SK-N-SH (cell line): ENCODE measurements around the gene WWOX. TPM values are rescaled to one million over a fixed set of nuclear protein-coding genes. Genes with fewer than 3 reads are reported as not detected.

Experiments
- CTCF ChIA-PET: fragments of 300-600, 350-600 bp; formaldehyde crosslinking; extraction: SDS; loops from one replicate; lab custom pipeline; 2021; lab: Yijun Ruan, JAX
- POLR2A ChIA-PET: fragments of 350-600 bp; sonication (Branson Sonifier 250); formaldehyde crosslinking; extraction: SDS; loops from one replicate; lab custom pipeline; 2020; ENCODE audit warnings: antibody characterized with exemption, inconsistent platforms; lab: Yijun Ruan, JAX
- DNase-seq: peaks from one replicate; pipeline ENCODE4 v3.0.0; 2012
- H2AFZ ChIP-seq: fragments of 200-600 bp; sonication (generic); 2 replicates; pipeline ENCODE4 v1.8.1; 2016; ENCODE audit warnings: antibody characterized with exemption, mild to moderate bottlenecking, low read depth
- H3F3A ChIP-seq: fragments of 200-600 bp; sonication (generic); replicated peaks from 2 replicates; pipeline ENCODE3; 2016; ENCODE audit warnings: antibody characterized with exemption, mild to moderate bottlenecking; ENCODE audit not compliant: insufficient read depth
- H3K27ac ChIP-seq, 2 experiments: fragments of 200-500 bp in 1 of 2; fragments of 200-600 bp in 1 of 2; sonication (Bioruptor generic) in 1 of 2; sonication (generic), shearing (Covaris generic) in 1 of 2; 2 replicates each; pipeline versions ENCODE4 v1.5.1 to v1.6.1; 2014 to 2016; ENCODE audit warnings: low read depth in 2 of 2, inconsistent platforms in 1 of 2, low read length in 1 of 2, mild to moderate bottlenecking in 1 of 2, mixed read lengths in 1 of 2
- H3K27me3 ChIP-seq: fragments of 200-600 bp; sonication (generic), shearing (Covaris generic); 2 replicates; pipeline ENCODE4 v1.6.1; 2016; ENCODE audit warnings: mixed run types; ENCODE audit not compliant: insufficient read depth
- H3K36me3 ChIP-seq, 2 experiments: fragments of 200-500 bp in 1 of 2; fragments of 200-600 bp in 1 of 2; sonication (Bioruptor generic) in 1 of 2; sonication (generic) in 1 of 2; replicated peaks in 1 of 2; 2 replicates each; pipeline versions ENCODE3 to v1.5.1; 2014 to 2016; ENCODE audit warnings: low read length in 1 of 2, mild to moderate bottlenecking in 1 of 2; ENCODE audit not compliant: insufficient read depth in 2 of 2, control insufficient read depth in 1 of 2
- H3K4me1 ChIP-seq, 2 experiments: fragments of 200-500 bp in 1 of 2; fragments of 200-600 bp in 1 of 2; sonication (Bioruptor generic) in 1 of 2; sonication (generic), shearing (Covaris generic) in 1 of 2; 2 replicates each; pipeline versions ENCODE4 v1.5.1 to v1.6.1; 2014 to 2016; ENCODE audit warnings: low read depth in 1 of 2, low read length in 1 of 2, mixed run types in 1 of 2; ENCODE audit not compliant: insufficient read depth in 2 of 2, control insufficient read depth in 1 of 2
- H3K4me2 ChIP-seq: fragments of 200-600 bp; sonication (generic), shearing (Covaris generic); 2 replicates; pipeline ENCODE4 v1.6.1; 2017; ENCODE audit warnings: mixed run types
- H3K4me3 ChIP-seq, 2 experiments: fragments of 200-500 bp in 1 of 2; fragments of 200-600 bp in 1 of 2; sonication (Bioruptor generic) in 1 of 2; sonication (generic), shearing (Covaris generic) in 1 of 2; 2 replicates each; pipeline versions ENCODE4 v1.5.1 to v1.8.1; 2014 to 2016; ENCODE audit warnings: low read depth in 2 of 2, inconsistent platforms in 1 of 2, low read length in 1 of 2, mild to moderate bottlenecking in 1 of 2, mixed read lengths in 1 of 2, moderate library complexity in 1 of 2
- H3K79me2 ChIP-seq: fragments of 200-600 bp; sonication (generic); 2 replicates; pipeline ENCODE4 v1.8.1; 2017; ENCODE audit warnings: mild to moderate bottlenecking; ENCODE audit not compliant: insufficient read depth
- H3K9ac ChIP-seq: fragments of 200-600 bp; sonication (generic); 2 replicates; pipeline ENCODE4 v1.6.1; 2017; ENCODE audit warnings: mixed run types
- H3K9me2 ChIP-seq: fragments of 200-600 bp; sonication (generic); 2 replicates; pipeline ENCODE4 v1.6.1; 2017; ENCODE audit warnings: mixed run types
- H3K9me3 ChIP-seq: fragments of 200-600 bp; sonication (generic); 2 replicates; pipeline ENCODE4 v1.6.1; 2017; ENCODE audit warnings: mixed run types, mild to moderate bottlenecking, moderate library complexity
- H4K20me1 ChIP-seq: fragments of 200-600 bp; sonication (generic); 2 replicates; pipeline ENCODE4 v1.6.1; 2017; ENCODE audit warnings: mild to moderate bottlenecking, mixed run types; ENCODE audit not compliant: insufficient read depth
- CHD2 ChIP-seq: fragments of 150-350 bp; IDR thresholded peaks from 2 replicates; pipeline ENCODE4 v1.6.1; 2018; ENCODE audit warnings: low read length; ENCODE audit not compliant: partially characterized antibody
- EP300 ChIP-seq, 2 experiments: IDR thresholded peaks; 2 replicates each; pipeline versions ENCODE4 v1.4.0 to v1.6.1; 2012; ENCODE audit warnings: borderline replicate concordance in 1 of 2, low read depth in 1 of 2, low read length in 1 of 2
- FOXM1 ChIP-seq: IDR thresholded peaks from 2 replicates; pipeline ENCODE4 v1.4.0; 2012; ENCODE audit warnings: low read depth, mild to moderate bottlenecking
- GATA2 ChIP-seq: sonication (generic); formaldehyde crosslinking; IDR thresholded peaks from 2 replicates; pipeline ENCODE4 v1.5.0; 2020; ENCODE audit warnings: mild to moderate bottlenecking, missing genetic modification reagents
- JUND ChIP-seq: IDR thresholded peaks from 2 replicates; pipeline ENCODE4 v1.4.0; 2012
- MEF2A ChIP-seq: IDR thresholded peaks from 2 replicates; pipeline ENCODE4 v1.4.0; 2012; ENCODE audit warnings: low read depth, borderline replicate concordance
- NRF1 ChIP-seq: IDR thresholded peaks from 2 replicates; pipeline ENCODE4 v1.6.1; 2012; ENCODE audit warnings: low read depth, mild to moderate bottlenecking, low read length
- POLR2AphosphoS5 ChIP-seq: IDR thresholded peaks from 2 replicates; pipeline ENCODE4 v1.6.1; 2012; ENCODE audit warnings: low read depth, low read length
- RAD21 ChIP-seq: IDR thresholded peaks from 2 replicates; pipeline ENCODE4 v1.6.1; 2012; ENCODE audit warnings: mild to moderate bottlenecking, low read length
- RFX5 ChIP-seq: IDR thresholded peaks from 2 replicates; pipeline ENCODE4 v1.6.1; 2012; ENCODE audit warnings: mild to moderate bottlenecking, improper control_type of control experiment, low read length
- SIN3A ChIP-seq: IDR thresholded peaks from 2 replicates; pipeline ENCODE4 v1.6.1; 2012; ENCODE audit warnings: low read depth, mild to moderate bottlenecking, low read length, moderate library complexity, borderline replicate concordance
- SMC3 ChIP-seq: IDR thresholded peaks from 2 replicates; pipeline ENCODE4 v1.6.1; 2012; ENCODE audit warnings: low read depth, low read length, improper control_type of control experiment
- TEAD4 ChIP-seq: IDR thresholded peaks from 2 replicates; pipeline ENCODE4 v1.4.0; 2012; ENCODE audit warnings: mild to moderate bottlenecking, borderline replicate concordance; ENCODE audit not compliant: insufficient read depth
- polyA plus RNA-seq, 3 experiments: library from polyadenylated mRNA; depleted of rRNA; stranded (reverse); fragments of >200 nt; gene quantifications; 2 replicates each; pipeline ENCODE4 v1.2.3, GENCODE V29; 2012
- TF ChIP-seq, protein P1 (sequence below): fragments of 150-350 bp; IDR thresholded peaks from 2 replicates; pipeline ENCODE4 v1.6.1; 2017; ENCODE audit warnings: antibody characterized with exemption, low read length, low read depth, borderline replicate concordance
- TF ChIP-seq, protein P2 (sequence below): IDR thresholded peaks from 2 replicates; pipeline ENCODE4 v1.6.1; 2012; ENCODE audit warnings: mild to moderate bottlenecking, low read depth, low read length, moderate library complexity
- TF ChIP-seq, protein P3 (sequence below): IDR thresholded peaks from 2 replicates; pipeline ENCODE4; 2012

Gene WWOX
- polyA plus RNA-seq, 1 of the 3 experiments (the other 2 are of a cell fraction): 10.8 TPM

DNA sequence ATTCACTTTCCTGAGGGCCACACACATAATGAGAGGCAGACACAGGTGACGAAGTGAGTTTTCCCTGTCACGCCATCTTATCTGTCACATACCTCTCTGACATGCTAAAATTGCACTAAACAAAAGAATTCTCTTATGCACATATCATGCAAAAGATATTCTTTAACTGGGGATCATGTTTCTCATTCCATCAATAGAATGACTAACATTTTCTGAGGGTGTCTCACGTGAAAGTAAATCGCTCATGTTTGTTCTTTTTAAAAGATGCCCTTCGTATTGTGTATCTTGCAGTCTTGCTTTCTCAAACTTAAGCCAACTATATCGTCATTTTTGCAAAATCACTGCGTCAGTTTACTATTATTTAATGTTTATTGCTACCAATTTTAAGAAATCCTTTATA is 306.4 kb downstream of the WWOX start (continued):
- no peak for TF ChIP-seq RAD21
- TF ChIP-seq, protein P1, sequence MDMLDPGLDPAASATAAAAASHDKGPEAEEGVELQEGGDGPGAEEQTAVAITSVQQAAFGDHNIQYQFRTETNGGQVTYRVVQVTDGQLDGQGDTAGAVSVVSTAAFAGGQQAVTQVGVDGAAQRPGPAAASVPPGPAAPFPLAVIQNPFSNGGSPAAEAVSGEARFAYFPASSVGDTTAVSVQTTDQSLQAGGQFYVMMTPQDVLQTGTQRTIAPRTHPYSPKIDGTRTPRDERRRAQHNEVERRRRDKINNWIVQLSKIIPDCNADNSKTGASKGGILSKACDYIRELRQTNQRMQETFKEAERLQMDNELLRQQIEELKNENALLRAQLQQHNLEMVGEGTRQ: no peak
- no peak for TF ChIP-seq POLR2AphosphoS5
- TF ChIP-seq RFX5: no peak
- TF ChIP-seq JUND: no peak
- TF ChIP-seq, all 33 proteins: peak for 0

DNA sequence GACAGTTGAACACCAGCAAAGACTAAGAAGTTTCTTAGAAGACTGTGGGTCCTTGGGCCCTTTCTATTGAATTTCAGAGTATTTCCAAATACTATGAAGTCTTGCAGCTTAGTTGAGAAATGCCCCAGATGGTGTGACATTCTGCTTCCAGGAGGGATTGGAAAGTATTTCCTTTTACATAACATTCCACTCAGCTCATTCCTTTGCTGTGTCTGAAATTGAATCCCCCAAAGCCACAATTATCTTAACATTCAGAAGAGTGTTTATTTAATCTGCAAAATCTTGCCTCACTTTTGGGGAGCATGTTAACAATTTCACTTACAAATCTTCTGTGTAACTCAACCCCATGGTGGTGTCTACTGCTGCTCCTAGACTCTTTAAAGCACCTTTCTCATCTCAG is 307.7 kb downstream of the WWOX start:
- Histone ChIP-seq H4K20me1 (no peaks in the 10 kb centered on the region), H3K36me3 (no peaks in the 10 kb centered on the region), H3K9me3 (no peaks in the 10 kb centered on the region), H3K27ac (no peak overlapping the region), H3K79me2 (no peaks in the 10 kb centered on the region), H3K9me2 (no peaks in the 10 kb centered on the region), H3K4me3 (no peak overlapping the region), H3K27me3 (no peaks in the 10 kb centered on the region), H3K4me2 (no peak overlapping the region), H2AFZ (no peak overlapping the region), H3K9ac (no peak overlapping the region), H3F3A (no peaks in the 10 kb centered on the region), H3K4me1 (peaks cover 0 to 2% of the 10 kb centered on the region in 2 experiments; a peak in 2 of 4 replicates)
- CTCF ChIA-PET: no interaction called here
- DNase-seq: no peak
- POLR2A ChIA-PET: no interaction called here
- TF ChIP-seq, protein P2, sequence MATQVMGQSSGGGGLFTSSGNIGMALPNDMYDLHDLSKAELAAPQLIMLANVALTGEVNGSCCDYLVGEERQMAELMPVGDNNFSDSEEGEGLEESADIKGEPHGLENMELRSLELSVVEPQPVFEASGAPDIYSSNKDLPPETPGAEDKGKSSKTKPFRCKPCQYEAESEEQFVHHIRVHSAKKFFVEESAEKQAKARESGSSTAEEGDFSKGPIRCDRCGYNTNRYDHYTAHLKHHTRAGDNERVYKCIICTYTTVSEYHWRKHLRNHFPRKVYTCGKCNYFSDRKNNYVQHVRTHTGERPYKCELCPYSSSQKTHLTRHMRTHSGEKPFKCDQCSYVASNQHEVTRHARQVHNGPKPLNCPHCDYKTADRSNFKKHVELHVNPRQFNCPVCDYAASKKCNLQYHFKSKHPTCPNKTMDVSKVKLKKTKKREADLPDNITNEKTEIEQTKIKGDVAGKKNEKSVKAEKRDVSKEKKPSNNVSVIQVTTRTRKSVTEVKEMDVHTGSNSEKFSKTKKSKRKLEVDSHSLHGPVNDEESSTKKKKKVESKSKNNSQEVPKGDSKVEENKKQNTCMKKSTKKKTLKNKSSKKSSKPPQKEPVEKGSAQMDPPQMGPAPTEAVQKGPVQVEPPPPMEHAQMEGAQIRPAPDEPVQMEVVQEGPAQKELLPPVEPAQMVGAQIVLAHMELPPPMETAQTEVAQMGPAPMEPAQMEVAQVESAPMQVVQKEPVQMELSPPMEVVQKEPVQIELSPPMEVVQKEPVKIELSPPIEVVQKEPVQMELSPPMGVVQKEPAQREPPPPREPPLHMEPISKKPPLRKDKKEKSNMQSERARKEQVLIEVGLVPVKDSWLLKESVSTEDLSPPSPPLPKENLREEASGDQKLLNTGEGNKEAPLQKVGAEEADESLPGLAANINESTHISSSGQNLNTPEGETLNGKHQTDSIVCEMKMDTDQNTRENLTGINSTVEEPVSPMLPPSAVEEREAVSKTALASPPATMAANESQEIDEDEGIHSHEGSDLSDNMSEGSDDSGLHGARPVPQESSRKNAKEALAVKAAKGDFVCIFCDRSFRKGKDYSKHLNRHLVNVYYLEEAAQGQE: no peak
- TF ChIP-seq FOXM1 (no peak), GATA2 (CRISPR knock-in tag) (no peak), CHD2 (no peak), SMC3 (no peak), SIN3A (no peak), TEAD4 (no peak), EP300 (IDR thresholded peaks at IDR 0.05; ENCODE audit: borderline replicate concordance in 1 of 2, low read depth in 1 of 2, low read length in 1 of 2) (no peak), NRF1 (no peak), JUND (no peak), RFX5 (no peak), MEF2A (no peak)
- TF ChIP-seq, protein P3, sequence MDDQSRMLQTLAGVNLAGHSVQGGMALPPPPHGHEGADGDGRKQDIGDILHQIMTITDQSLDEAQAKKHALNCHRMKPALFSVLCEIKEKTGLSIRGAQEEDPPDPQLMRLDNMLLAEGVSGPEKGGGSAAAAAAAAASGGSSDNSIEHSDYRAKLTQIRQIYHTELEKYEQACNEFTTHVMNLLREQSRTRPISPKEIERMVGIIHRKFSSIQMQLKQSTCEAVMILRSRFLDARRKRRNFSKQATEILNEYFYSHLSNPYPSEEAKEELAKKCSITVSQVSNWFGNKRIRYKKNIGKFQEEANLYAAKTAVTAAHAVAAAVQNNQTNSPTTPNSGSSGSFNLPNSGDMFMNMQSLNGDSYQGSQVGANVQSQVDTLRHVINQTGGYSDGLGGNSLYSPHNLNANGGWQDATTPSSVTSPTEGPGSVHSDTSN: no peak
